HCT116 (cell line): ENCODE measurements around the gene WNT7B.

Experiments used
- CBX3 ChIP-seq: IDR thresholded peaks from 2 replicates; pipeline ENCODE4 v1.6.1; 2012; ENCODE audit warnings: low read depth
- CEBPB ChIP-seq: IDR thresholded peaks from 2 replicates; pipeline ENCODE4 v1.6.1; 2012; ENCODE audit warnings: low read depth
- EZH2 ChIP-seq: fragments of 200-600 bp; sonication (generic); IDR thresholded peaks from 2 replicates; pipeline ENCODE4 v1.6.1; 2017; ENCODE audit warnings: antibody characterized with exemption, mixed run types
- POLR2A ChIP-seq: IDR thresholded peaks from 2 replicates; pipeline ENCODE4 v1.7.0; 2011; ENCODE audit warnings: borderline replicate concordance; ENCODE audit not compliant: insufficient read depth, insufficient read length; ENCODE audit errors: extremely low read depth
- POLR2AphosphoS5 ChIP-seq: IDR thresholded peaks from 2 replicates; pipeline ENCODE4 v1.6.1; 2011; ENCODE audit warnings: mild to moderate bottlenecking, low read depth, low read length, moderate library complexity
- SIN3A ChIP-seq: IDR thresholded peaks from 2 replicates; pipeline ENCODE4 v1.6.1; 2012; ENCODE audit warnings: low read depth
- SP1 ChIP-seq: IDR thresholded peaks from 2 replicates; pipeline ENCODE4 v1.6.1; 2012; ENCODE audit warnings: low read depth
- TCF7L2 ChIP-seq: IDR thresholded peaks from 2 replicates; pipeline ENCODE4 v1.7.0; 2011; ENCODE audit warnings: borderline replicate concordance, inconsistent platforms; ENCODE audit not compliant: insufficient read depth, insufficient read length; ENCODE audit errors: extremely low read depth
- YY1 ChIP-seq: IDR thresholded peaks from 2 replicates; pipeline ENCODE4 v1.6.1; 2011; ENCODE audit warnings: low read length, low read depth, moderate library complexity, mild to moderate bottlenecking; ENCODE audit not compliant: insufficient replicate concordance; ENCODE audit errors: extremely low read depth
- TF ChIP-seq, protein P1 (sequence below), 3 experiments: fragments of 200-600 bp in 1 of 3; sonication (generic) in 1 of 3; IDR thresholded peaks in 2 of 3; conservative IDR thresholded peaks in 1 of 3; 2 replicates each; pipeline ENCODE4 v1.5.1; 2012 to 2017; ENCODE audit warnings: low read depth in 2 of 3, low read length in 2 of 3, antibody characterized with exemption in 1 of 3, borderline replicate concordance in 1 of 3, control low read depth in 1 of 3, mild to moderate bottlenecking in 1 of 3, mixed read lengths in 1 of 3, mixed run types in 1 of 3, moderate library complexity in 1 of 3; ENCODE audit not compliant: insufficient read depth in 1 of 3
- TF ChIP-seq, protein P2 (sequence below): IDR thresholded peaks from 2 replicates; pipeline ENCODE4 v1.6.1; 2012
- TF ChIP-seq, protein P3 (sequence below): IDR thresholded peaks from 2 replicates; pipeline ENCODE4 v1.6.1; 2012; ENCODE audit warnings: low read depth

DNA sequence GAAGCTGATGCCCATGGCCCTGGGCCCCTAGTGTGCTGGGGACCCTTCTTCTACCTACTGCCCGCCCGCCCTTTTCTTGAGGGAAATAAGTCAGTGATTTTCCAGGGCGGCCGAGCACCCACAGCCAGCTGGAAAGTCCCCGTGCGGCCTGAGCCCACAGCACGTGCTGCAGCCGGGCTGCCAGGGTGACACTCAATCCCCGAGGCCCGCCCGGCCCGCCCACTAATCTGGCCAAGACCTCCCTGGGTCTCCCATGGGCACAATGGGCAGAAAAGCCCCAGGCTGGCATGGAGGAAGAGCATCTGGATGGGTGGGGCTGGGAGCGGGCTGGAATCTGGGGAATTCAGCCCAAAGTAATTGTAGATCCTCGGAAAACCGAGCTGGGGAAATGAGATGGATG is 24.8 kb downstream of the WNT7B start:
- TF ChIP-seq, protein P1, sequence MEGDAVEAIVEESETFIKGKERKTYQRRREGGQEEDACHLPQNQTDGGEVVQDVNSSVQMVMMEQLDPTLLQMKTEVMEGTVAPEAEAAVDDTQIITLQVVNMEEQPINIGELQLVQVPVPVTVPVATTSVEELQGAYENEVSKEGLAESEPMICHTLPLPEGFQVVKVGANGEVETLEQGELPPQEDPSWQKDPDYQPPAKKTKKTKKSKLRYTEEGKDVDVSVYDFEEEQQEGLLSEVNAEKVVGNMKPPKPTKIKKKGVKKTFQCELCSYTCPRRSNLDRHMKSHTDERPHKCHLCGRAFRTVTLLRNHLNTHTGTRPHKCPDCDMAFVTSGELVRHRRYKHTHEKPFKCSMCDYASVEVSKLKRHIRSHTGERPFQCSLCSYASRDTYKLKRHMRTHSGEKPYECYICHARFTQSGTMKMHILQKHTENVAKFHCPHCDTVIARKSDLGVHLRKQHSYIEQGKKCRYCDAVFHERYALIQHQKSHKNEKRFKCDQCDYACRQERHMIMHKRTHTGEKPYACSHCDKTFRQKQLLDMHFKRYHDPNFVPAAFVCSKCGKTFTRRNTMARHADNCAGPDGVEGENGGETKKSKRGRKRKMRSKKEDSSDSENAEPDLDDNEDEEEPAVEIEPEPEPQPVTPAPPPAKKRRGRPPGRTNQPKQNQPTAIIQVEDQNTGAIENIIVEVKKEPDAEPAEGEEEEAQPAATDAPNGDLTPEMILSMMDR (IDR thresholded peaks at IDR 0.05 in 2 of 3, conservative IDR thresholded peaks at IDR 0.05 in 1 of 3; ENCODE audit: borderline replicate concordance in 1 of 3, insufficient read depth in 1 of 3, low read depth in 2 of 3, low read length in 2 of 3): no peak
- TF ChIP-seq, protein P2, sequence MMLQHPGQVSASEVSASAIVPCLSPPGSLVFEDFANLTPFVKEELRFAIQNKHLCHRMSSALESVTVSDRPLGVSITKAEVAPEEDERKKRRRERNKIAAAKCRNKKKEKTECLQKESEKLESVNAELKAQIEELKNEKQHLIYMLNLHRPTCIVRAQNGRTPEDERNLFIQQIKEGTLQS: no peak
- TF ChIP-seq POLR2AphosphoS5 (no peak), POLR2A (no peak), CBX3 (no peak), YY1 (no peak), CEBPB (no peak), SP1 (no peak), SIN3A (no peak), TCF7L2 (no peak), EZH2 (no peak)
- TF ChIP-seq, protein P3, sequence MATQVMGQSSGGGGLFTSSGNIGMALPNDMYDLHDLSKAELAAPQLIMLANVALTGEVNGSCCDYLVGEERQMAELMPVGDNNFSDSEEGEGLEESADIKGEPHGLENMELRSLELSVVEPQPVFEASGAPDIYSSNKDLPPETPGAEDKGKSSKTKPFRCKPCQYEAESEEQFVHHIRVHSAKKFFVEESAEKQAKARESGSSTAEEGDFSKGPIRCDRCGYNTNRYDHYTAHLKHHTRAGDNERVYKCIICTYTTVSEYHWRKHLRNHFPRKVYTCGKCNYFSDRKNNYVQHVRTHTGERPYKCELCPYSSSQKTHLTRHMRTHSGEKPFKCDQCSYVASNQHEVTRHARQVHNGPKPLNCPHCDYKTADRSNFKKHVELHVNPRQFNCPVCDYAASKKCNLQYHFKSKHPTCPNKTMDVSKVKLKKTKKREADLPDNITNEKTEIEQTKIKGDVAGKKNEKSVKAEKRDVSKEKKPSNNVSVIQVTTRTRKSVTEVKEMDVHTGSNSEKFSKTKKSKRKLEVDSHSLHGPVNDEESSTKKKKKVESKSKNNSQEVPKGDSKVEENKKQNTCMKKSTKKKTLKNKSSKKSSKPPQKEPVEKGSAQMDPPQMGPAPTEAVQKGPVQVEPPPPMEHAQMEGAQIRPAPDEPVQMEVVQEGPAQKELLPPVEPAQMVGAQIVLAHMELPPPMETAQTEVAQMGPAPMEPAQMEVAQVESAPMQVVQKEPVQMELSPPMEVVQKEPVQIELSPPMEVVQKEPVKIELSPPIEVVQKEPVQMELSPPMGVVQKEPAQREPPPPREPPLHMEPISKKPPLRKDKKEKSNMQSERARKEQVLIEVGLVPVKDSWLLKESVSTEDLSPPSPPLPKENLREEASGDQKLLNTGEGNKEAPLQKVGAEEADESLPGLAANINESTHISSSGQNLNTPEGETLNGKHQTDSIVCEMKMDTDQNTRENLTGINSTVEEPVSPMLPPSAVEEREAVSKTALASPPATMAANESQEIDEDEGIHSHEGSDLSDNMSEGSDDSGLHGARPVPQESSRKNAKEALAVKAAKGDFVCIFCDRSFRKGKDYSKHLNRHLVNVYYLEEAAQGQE: no peak
